Breast epithelium (tissue), 3 donors: Measurements from ENCODE around the gene POLR2J2.
"Not testable (repeated sequence)": the region's sequence is repeated elsewhere in the genome, so short reads cannot be mapped to it uniquely, and the experiment has no call there.

Experiments
- CTCF ChIP-seq, 3 donors: fragments of 450-650 bp; IDR thresholded peaks; one replicate each; pipeline ENCODE4 v1.5.1; 2016 to 2017; ENCODE audit warnings: antibody characterized with exemption in 3 of 3, mild to moderate bottlenecking in 3 of 3, moderate library complexity in 3 of 3
- POLR2A ChIP-seq: fragments of 450-650 bp; IDR thresholded peaks from one replicate; pipeline ENCODE4 v1.6.1; 2016; ENCODE audit warnings: antibody characterized with exemption, mild to moderate bottlenecking, moderate library complexity
- POLR2AphosphoS5 ChIP-seq, 3 donors: sonication (generic); formaldehyde crosslinking; IDR thresholded peaks; one replicate each; pipeline ENCODE4 v1.6.1; 2017; ENCODE audit warnings: antibody characterized with exemption in 3 of 3

GRCh38 chr7:102635354-102635753 lies 36.1 kb downstream of the POLR2J2 start:
- TF ChIP-seq POLR2A; CTCF (IDR thresholded peaks at IDR 0.05); POLR2AphosphoS5 (IDR thresholded peaks at IDR 0.05): not testable (repeated sequence)
